IMR-90 (cell line): ENCODE results near the gene TNIP1. TPM values are rescaled to one million over a fixed set of nuclear protein-coding genes. Genes with fewer than 3 reads are reported as not detected.

Experiments used
- ATAC-seq: fragments of 200-7000 bp; cut with Tn5 transposase; 2 replicates; pipeline ENCODE4 v1.9.1; 2020; ENCODE audit warnings: low read depth, mild to moderate bottlenecking, moderate library complexity
- BruUV-seq: library from RNA; stranded (reverse); fragments of 400-500 nt; replicated peaks from 2 replicates; lab custom pipeline; 2021; lab: Mats Ljungman, UMichigan
- CTCF ChIA-PET: fragments of 300-600 bp; formaldehyde crosslinking; extraction: SDS; loops from one replicate; lab custom pipeline; 2021; ENCODE audit warnings: antibody characterized with exemption; lab: Yijun Ruan, JAX
- POLR2A ChIA-PET: fragments of 300-600 bp; sonication (Branson Sonifier 250); formaldehyde crosslinking; loops from one replicate; lab custom pipeline; 2022; ENCODE audit warnings: antibody characterized with exemption; ENCODE audit not compliant: unreplicated experiment; lab: Charles Lee
- DNase-seq: peaks from one replicate; pipeline ENCODE4 v3.0.0; 2013
- H2AFZ ChIP-seq: replicated peaks from 2 replicates; pipeline ENCODE3; 2013; ENCODE audit warnings: low read length, mild to moderate bottlenecking; ENCODE audit not compliant: poor library complexity
- H2AK5ac ChIP-seq: 2 replicates; pipeline ENCODE4 v1.6.1; 2013; ENCODE audit warnings: low read depth, low read length, inconsistent platforms
- H2AK9ac ChIP-seq: replicated peaks from 2 replicates; pipeline ENCODE3; 2013; ENCODE audit warnings: mild to moderate bottlenecking, low read depth, low read length, moderate library complexity; ENCODE audit not compliant: poor library complexity
- H2BK120ac ChIP-seq: 2 replicates; pipeline ENCODE4 v1.6.1; 2013; ENCODE audit warnings: low read depth, low read length, inconsistent platforms
- H2BK15ac ChIP-seq: 3 replicates; pipeline ENCODE4 v1.6.1; 2013; ENCODE audit warnings: low read depth, low read length, inconsistent platforms
- H2BK20ac ChIP-seq: 2 replicates; pipeline ENCODE4 v1.6.1; 2013; ENCODE audit warnings: low read depth, mild to moderate bottlenecking, inconsistent platforms, low read length, moderate library complexity
- H2BK5ac ChIP-seq: 2 replicates; pipeline ENCODE4 v1.6.1; 2013; ENCODE audit warnings: mild to moderate bottlenecking, low read depth, low read length, inconsistent platforms; ENCODE audit not compliant: poor library complexity, severe bottlenecking
- H3K14ac ChIP-seq: replicated peaks from 2 replicates; pipeline ENCODE4 v1.6.1; 2013; ENCODE audit warnings: low read depth, low read length, inconsistent platforms
- H3K18ac ChIP-seq: 2 replicates; pipeline ENCODE4 v1.6.1; 2013; ENCODE audit warnings: low read depth, low read length, control low read depth
- H3K23ac ChIP-seq: 2 replicates; pipeline ENCODE4 v1.6.1; 2013; ENCODE audit warnings: low read depth, low read length, inconsistent platforms
- H3K27ac ChIP-seq: 2 replicates; pipeline ENCODE4 v1.5.1; 2013; ENCODE audit warnings: mild to moderate bottlenecking, control low read depth, low read length; ENCODE audit not compliant: insufficient read depth
- H3K27me3 ChIP-seq: 2 replicates; pipeline ENCODE4 v1.6.1; 2013; ENCODE audit warnings: low read length; ENCODE audit not compliant: control insufficient read depth, insufficient read depth
- H3K36me3 ChIP-seq: 2 replicates; pipeline ENCODE4 v1.6.1; 2013; ENCODE audit warnings: low read length, mixed read lengths; ENCODE audit not compliant: control insufficient read depth, insufficient read depth
- H3K4ac ChIP-seq: 2 replicates; pipeline ENCODE4 v1.6.1; 2013; ENCODE audit warnings: low read depth, low read length, inconsistent platforms
- H3K4me1 ChIP-seq: 2 replicates; pipeline ENCODE4 v1.6.1; 2013; ENCODE audit warnings: low read length, mixed read lengths; ENCODE audit not compliant: control insufficient read depth, insufficient read depth
- H3K4me2 ChIP-seq: 2 replicates; pipeline ENCODE4 v1.6.1; 2013; ENCODE audit warnings: low read depth, mild to moderate bottlenecking, control low read depth, low read length, moderate library complexity
- H3K4me3 ChIP-seq: 2 replicates; pipeline ENCODE4 v1.5.1; 2013; ENCODE audit warnings: low read depth, mild to moderate bottlenecking, control low read depth, low read length, moderate library complexity; ENCODE audit not compliant: insufficient read depth
- H3K56ac ChIP-seq: 2 replicates; pipeline ENCODE4 v1.6.1; 2013; ENCODE audit warnings: low read length, inconsistent platforms; ENCODE audit not compliant: insufficient read depth; ENCODE audit errors: extremely low read depth
- H3K79me1 ChIP-seq, 2 experiments: 2 replicates each; pipeline ENCODE4 v1.6.1; 2013; ENCODE audit warnings: low read length in 2 of 2, inconsistent platforms in 1 of 2, low read depth in 1 of 2
- H3K9ac ChIP-seq: 2 replicates; pipeline ENCODE4 v1.6.1; 2013; ENCODE audit warnings: low read depth, low read length, control low read depth
- H3K9me1 ChIP-seq: 2 replicates; pipeline ENCODE4 v1.6.1; 2013; ENCODE audit warnings: low read length, inconsistent platforms; ENCODE audit not compliant: insufficient read depth
- H3K9me3 ChIP-seq: 2 replicates; pipeline ENCODE4 v1.6.1; 2013; ENCODE audit warnings: low read length; ENCODE audit not compliant: control insufficient read depth, insufficient read depth
- H4K20me1 ChIP-seq: 2 replicates; pipeline ENCODE4 v1.6.1; 2013; ENCODE audit warnings: low read length, inconsistent platforms; ENCODE audit not compliant: insufficient read depth
- H4K5ac ChIP-seq: 2 replicates; pipeline ENCODE4 v1.6.1; 2013; ENCODE audit warnings: mild to moderate bottlenecking, low read depth, low read length, control low read depth
- H4K8ac ChIP-seq, 2 experiments: 2 replicates each; pipeline ENCODE4 v1.6.1; 2013; ENCODE audit warnings: low read depth in 2 of 2, low read length in 2 of 2, control low read depth in 1 of 2, inconsistent platforms in 1 of 2
- H4K91ac ChIP-seq: 2 replicates; pipeline ENCODE4 v1.6.1; 2013; ENCODE audit warnings: low read depth, low read length, inconsistent platforms; ENCODE audit not compliant: insufficient read depth
- CTCF ChIP-seq: conservative IDR thresholded peaks from 2 replicates; pipeline ENCODE4 v1.5.1; 2012; ENCODE audit warnings: mild to moderate bottlenecking, low read depth, low read length, improper control_type of control experiment
- MAZ ChIP-seq: IDR thresholded peaks from 2 replicates; pipeline ENCODE4 v1.6.1; 2012; ENCODE audit warnings: low read depth, mild to moderate bottlenecking, low read length, improper control_type of control experiment, moderate library complexity, borderline replicate concordance
- RFX5 ChIP-seq: IDR thresholded peaks from 2 replicates; pipeline ENCODE4 v1.8.0; 2012; ENCODE audit warnings: low read depth, mild to moderate bottlenecking, low read length, moderate library complexity
- WGBS, 2 experiments: methylation state at CpG; one replicate each; pipeline versions ENCODE4 v1.1.5 to v1.1.7; 2013; ENCODE audit warnings: missing lambda C conversion rate in 2 of 2; ENCODE audit not compliant: insufficient read length in 1 of 2; ENCODE audit errors: extremely low coverage in 2 of 2; 5-methylcytosine and 5-hydroxymethylcytosine counted together
- dilution Hi-C: fragments of 300-500 bp; cut with HindIII; formaldehyde crosslinking; loops from one replicate; pipeline ENCODE4 v1.14.3; 2018; ENCODE audit warnings: low sequenced_read_pairs; ENCODE audit not compliant: unreplicated experiment
- in situ Hi-C: fragments of 300-500 bp; cut with MboI; formaldehyde crosslinking; loops from 3 replicates; pipeline ENCODE4 v1.14.3; 2019; ENCODE audit warnings: low sequenced_read_pairs, inconsistent platforms, mixed read lengths
- intact Hi-C: fragments of 100-400 bp; cut with micrococcal nuclease; formaldehyde crosslinking; loops from 2 replicates; pipeline ENCODE4 v1.10.0; 2022
- polyA plus RNA-seq, 3 experiments: library from polyadenylated mRNA; depleted of rRNA; stranded (reverse); fragments of >200 nt; gene quantifications; 2 replicates each; pipeline ENCODE4 v1.2.3, GENCODE V29; 2012; ENCODE audit warnings: low replicate concordance in 1 of 3
- total RNA-seq: library from RNA; depleted of rRNA; stranded (reverse); fragments of >200 nt; gene quantifications from 2 replicates; pipeline ENCODE4 v1.2.3, GENCODE V29; 2012

TNIP1 gene
- total and polyA plus RNA-seq, 2 of the 4 experiments (the other 2 are of a cell fraction) = 63.8 to 92.8 TPM

- no peak for TF ChIP-seq RFX5
Observed at GRCh38 chr5:151007430-151008209, 73.2 kb downstream of the TNIP1 start (continued).

- ChIA-PET POLR2A (interaction anchor here (1.4 kb wide), 1 partner anchor 151 kb away, joined by 5 read pairs; the partner anchor contains the start of gene ANXA6), CTCF (interaction anchor here (0.8 to 1.0 kb wide), 2 partner anchors 14 to 158 kb away, joined by 3 read pairs; partner anchors contain the start of gene GPX3)
- DNase-seq = no peak
- Histone ChIP-seq H2BK20ac (no peak overlapping the region; the same call in 1 of the 2 replicates), H2BK5ac (no peak overlapping the region), H3K27me3 (peaks cover 4% of the 10 kb centered on the region; the same call in 1 of the 2 replicates), H3K14ac (0 out of 2 replicates have a peak overlapping the region, but pooled peaks have one; percentile 24), H2BK120ac (peak overlapping the region; percentile 58; the same call in 1 of the 2 replicates), H3K79me1 (no peaks in the 10 kb centered on the region), H4K5ac (peak overlapping the region; percentile 62; the same call in 1 of the 2 replicates), H2BK15ac (peak overlapping the region; percentile 48; the same call in 2 of the 3 replicates), H3K36me3 (no peaks in the 10 kb centered on the region), H3K56ac (no peak overlapping the region), H2AK9ac (peak overlapping the region; percentile 11), H3K4me2 (peak overlapping the region; percentile 33; the same call in 1 of the 2 replicates), H3K9ac (no peak overlapping the region), H2AK5ac (peak overlapping the region; percentile 47; the same call in 1 of the 2 replicates), H4K91ac (peak overlapping the region; percentile 31; the same call in 1 of the 2 replicates), H3K23ac (peak overlapping the region; percentile 29; the same call in 1 of the 2 replicates), H3K18ac (peak overlapping the region; percentile 77), H4K20me1 (no peaks in the 10 kb centered on the region), H3K4me3 (no peak overlapping the region), H4K8ac (peak overlapping the region in 1 of 2 experiments; percentile 73; a peak in 1 of 4 replicates), H3K9me1 (peaks cover 7% of the 10 kb centered on the region; the same call in 1 of the 2 replicates), H3K4ac (peak overlapping the region; percentile 47; the same call in 1 of the 2 replicates), H3K9me3 (no peaks in the 10 kb centered on the region), H3K4me1 (peaks cover 12% of the 10 kb centered on the region; the same call in 1 of the 2 replicates), H2AFZ (peak overlapping the region; percentile 28), H3K27ac (peak overlapping the region; percentile 76; the same call in 1 of the 2 replicates)
- TF ChIP-seq MAZ (no peak), CTCF (no peak)
- dilution Hi-C loops = no loop called here
- intact Hi-C loops = no loop called here
- no peak for ATAC-seq
- WGBS, 2 experiments = no CpG with 5 or more reads among the region's 5 CpGs
- no TSS peak for BruUV-seq
- in situ Hi-C loops = no loop called here
Observed at GRCh38 chr5:151006704-151007334, 74.0 kb downstream of the TNIP1 start.
